Measurements from ENCODE around the gene AP4E1.
A peak's percentile ranks its signal among the peaks of the same experiment; 100 is the strongest.

Gene AP4E1

GRCh38 chr15:50908209-50909009 lies at the start of gene AP4E1:
TSS of gene AP4E1 (plus strand) at chr15:50908683. CDS start at chr15:50908779, 96 bp downstream.
- Histone ChIP-seq H3K4me2 (ENCODE audit: insufficient read depth, low read length) (peak within 1 kb of the TSS; percentile 76), H3K27ac (ENCODE audit: low read length) (peak within 1 kb of the TSS; percentile 97), H3K79me2 (ENCODE audit: insufficient read depth, low read length) (peaks cover 32% of the 10 kb centered on the region), H3K9ac (ENCODE audit: low read depth, low read length) (peak within 1 kb of the TSS; percentile 91), H3K4me1 (ENCODE audit: insufficient read depth, low read length) (peaks cover 26% of the 10 kb centered on the region), H3K9me3 (ENCODE audit: insufficient read depth, low read length, severe bottlenecking) (no peaks in the 10 kb centered on the region), H3K27me3 (ENCODE audit: insufficient read depth, low read length, poor library complexity) (no peaks in the 10 kb centered on the region), H3K36me3 (ENCODE audit: insufficient read depth, low read length) (peaks cover 16% of the 10 kb centered on the region), H4K20me1 (ENCODE audit: insufficient read depth, low read length) (no peaks in the 10 kb centered on the region), H2AFZ (ENCODE audit: low read depth, low read length) (peak within 1 kb of the TSS; percentile 92), H3K4me3 (ENCODE audit: low read depth in 1 of 2, low read length in 2 of 2) (peak within 1 kb of the TSS; percentile 78 to 82)
- DNase-seq (peak; percentile 91), ATAC-seq (ENCODE audit: insufficient read depth, low read depth) (peak; percentile 75)
- TF ChIP-seq EZH2 (IDR thresholded peaks at IDR 0.05; ENCODE audit: borderline replicate concordance, low read depth, low read length, severe bottlenecking) (no peak), CTCF (IDR thresholded peaks at IDR 0.05; ENCODE audit: borderline replicate concordance, extremely low read depth, low read length, poor library complexity, severe bottlenecking) (peak; percentile 91)

- TF ChIP-seq CTCF (IDR thresholded peaks at IDR 0.05; ENCODE audit: borderline replicate concordance, extremely low read depth, low read length, poor library complexity, severe bottlenecking): no peak
- TF ChIP-seq EZH2 (IDR thresholded peaks at IDR 0.05; ENCODE audit: borderline replicate concordance, low read depth, low read length, severe bottlenecking): no peak
- no peak overlapping the region for H2AFZ ChIP-seq (ENCODE audit: low read depth, low read length)
- H3K27ac ChIP-seq (ENCODE audit: low read length): no peak overlapping the region
- H3K36me3 ChIP-seq (ENCODE audit: insufficient read depth, low read length): no peaks in the 10 kb centered on the region
- no peaks in the 10 kb centered on the region for H3K27me3 ChIP-seq (ENCODE audit: insufficient read depth, low read length, poor library complexity)
- H3K4me3 ChIP-seq (ENCODE audit: low read depth in 1 of 2, low read length in 2 of 2): no peak overlapping the region
- no peaks in the 10 kb centered on the region for H3K9me3 ChIP-seq (ENCODE audit: insufficient read depth, low read length, severe bottlenecking)
- ATAC-seq (ENCODE audit: insufficient read depth, low read depth) (no peak), DNase-seq (no peak)
- H3K9ac ChIP-seq (ENCODE audit: low read depth, low read length): no peak overlapping the region
- H3K79me2 ChIP-seq (ENCODE audit: insufficient read depth, low read length): no peaks in the 10 kb centered on the region
- H3K4me1 ChIP-seq (ENCODE audit: insufficient read depth, low read length): no peaks in the 10 kb centered on the region
- no peak overlapping the region for H3K4me2 ChIP-seq (ENCODE audit: insufficient read depth, low read length)
- H4K20me1 ChIP-seq (ENCODE audit: insufficient read depth, low read length): no peaks in the 10 kb centered on the region
These were observed 47.7 kb upstream of the AP4E1 start for GRCh38 chr15:50860824-50861223.

GRCh38 chr15:50862553-50862952 lies 45.9 kb upstream of the AP4E1 start:
- no peak for TF ChIP-seq EZH2 (IDR thresholded peaks at IDR 0.05; ENCODE audit: borderline replicate concordance, low read depth, low read length, severe bottlenecking)
- no peak for TF ChIP-seq CTCF (IDR thresholded peaks at IDR 0.05; ENCODE audit: borderline replicate concordance, extremely low read depth, low read length, poor library complexity, severe bottlenecking)
- DNase-seq (no peak), ATAC-seq (ENCODE audit: insufficient read depth, low read depth) (no peak)
- no peaks in the 10 kb centered on the region for H3K27me3 ChIP-seq (ENCODE audit: insufficient read depth, low read length, poor library complexity)
- H4K20me1 ChIP-seq (ENCODE audit: insufficient read depth, low read length): no peaks in the 10 kb centered on the region
- H3K4me3 ChIP-seq (ENCODE audit: low read depth in 1 of 2, low read length in 2 of 2): no peak overlapping the region
- H3K4me1 ChIP-seq (ENCODE audit: insufficient read depth, low read length): no peaks in the 10 kb centered on the region
- no peaks in the 10 kb centered on the region for H3K36me3 ChIP-seq (ENCODE audit: insufficient read depth, low read length)
- no peaks in the 10 kb centered on the region for H3K79me2 ChIP-seq (ENCODE audit: insufficient read depth, low read length)
- no peak overlapping the region for H3K27ac ChIP-seq (ENCODE audit: low read length)
- H3K9ac ChIP-seq (ENCODE audit: low read depth, low read length): no peak overlapping the region
- H3K4me2 ChIP-seq (ENCODE audit: insufficient read depth, low read length): no peak overlapping the region
- no peaks in the 10 kb centered on the region for H3K9me3 ChIP-seq (ENCODE audit: insufficient read depth, low read length, severe bottlenecking)
- no peak overlapping the region for H2AFZ ChIP-seq (ENCODE audit: low read depth, low read length)

Data from DND-41 (cell line).